Smooth muscle cell (in vitro differentiated cells): ENCODE data around the gene NTM. TPM values are rescaled to one million over a fixed set of nuclear protein-coding genes. Genes with fewer than 3 reads are reported as not detected.

ENCODE experiments used
- DNase-seq: peaks from one replicate; lab custom pipeline; 2025; ENCODE audit not compliant: unreplicated experiment; lab: John Stamatoyannopoulos, UW
- H2AFZ ChIP-seq: fragments of 200-600 bp; sonication (generic); 2 replicates; pipeline ENCODE4 v1.6.0; 2016; ENCODE audit warnings: antibody characterized with exemption, low read depth, mild to moderate bottlenecking
- H3F3A ChIP-seq: fragments of 200-600 bp; sonication (generic); 2 replicates; pipeline ENCODE4 v1.6.0; 2017; ENCODE audit warnings: antibody characterized with exemption, low read depth
- H3K27ac ChIP-seq: fragments of 200-600 bp; sonication (generic); 2 replicates; pipeline ENCODE4 v1.5.1; 2016; ENCODE audit warnings: low read depth, mild to moderate bottlenecking
- H3K27me3 ChIP-seq: fragments of 200-600 bp; sonication (generic); 2 replicates; pipeline ENCODE4 v1.6.1; 2016; ENCODE audit warnings: low read depth, mild to moderate bottlenecking
- H3K36me3 ChIP-seq: fragments of 200-600 bp; sonication (generic); 2 replicates; pipeline ENCODE4 v1.5.1; 2016; ENCODE audit warnings: low read depth
- H3K4me1 ChIP-seq: fragments of 200-600 bp; sonication (generic); 2 replicates; pipeline ENCODE4 v1.5.1; 2016; ENCODE audit warnings: low read depth
- H3K4me2 ChIP-seq: fragments of 200-600 bp; sonication (generic); 2 replicates; pipeline ENCODE4 v1.6.0; 2016; ENCODE audit warnings: mild to moderate bottlenecking
- H3K4me3 ChIP-seq: fragments of 200-600 bp; sonication (generic); 2 replicates; pipeline ENCODE4 v1.5.1; 2016; ENCODE audit warnings: mild to moderate bottlenecking
- H3K79me2 ChIP-seq: fragments of 200-600 bp; sonication (generic); 2 replicates; pipeline ENCODE4 v1.6.0; 2016; ENCODE audit warnings: low read depth, mild to moderate bottlenecking
- H3K9ac ChIP-seq: fragments of 200-600 bp; sonication (generic); 2 replicates; pipeline ENCODE4 v1.6.0; 2016; ENCODE audit warnings: low read depth
- H3K9me3 ChIP-seq: fragments of 200-600 bp; sonication (generic); replicated peaks from 2 replicates; pipeline ENCODE4 v1.5.1; 2016; ENCODE audit warnings: low read depth
- H4K20me1 ChIP-seq: fragments of 200-600 bp; sonication (generic); 2 replicates; pipeline ENCODE4 v1.6.0; 2016; ENCODE audit warnings: low read depth
- WGBS: methylation state at CpG from one replicate; pipeline ENCODE4 v1.1.7; 2016; ENCODE audit warnings: low lambda C conversion rate; 5-methylcytosine and 5-hydroxymethylcytosine counted together
- polyA plus RNA-seq: library from polyadenylated mRNA; unstranded; fragments of >200 nt; fragmentation: Nextera tagmentation; extraction: Ambion mirVana; gene quantifications from 2 replicates; pipeline ENCODE4 v1.2.1, GENCODE V29; 2016
- total RNA-seq: library from RNA; depleted of rRNA; stranded (reverse); fragments of >200 nt; gene quantifications from 2 replicates; pipeline ENCODE4 v1.2.3, GENCODE V29; 2014
- TF ChIP-seq, protein P1 (sequence below): fragments of 200-600 bp; sonication (generic); IDR thresholded peaks from 2 replicates; pipeline ENCODE4 v1.5.1; 2017; ENCODE audit warnings: borderline replicate concordance, mild to moderate bottlenecking, antibody characterized with exemption; ENCODE audit not compliant: insufficient read depth, poor library complexity, severe bottlenecking

Gene NTM
- total and polyA plus RNA-seq, 2 experiments from 2014 or later, result 68.9 to 123 TPM

DNA sequence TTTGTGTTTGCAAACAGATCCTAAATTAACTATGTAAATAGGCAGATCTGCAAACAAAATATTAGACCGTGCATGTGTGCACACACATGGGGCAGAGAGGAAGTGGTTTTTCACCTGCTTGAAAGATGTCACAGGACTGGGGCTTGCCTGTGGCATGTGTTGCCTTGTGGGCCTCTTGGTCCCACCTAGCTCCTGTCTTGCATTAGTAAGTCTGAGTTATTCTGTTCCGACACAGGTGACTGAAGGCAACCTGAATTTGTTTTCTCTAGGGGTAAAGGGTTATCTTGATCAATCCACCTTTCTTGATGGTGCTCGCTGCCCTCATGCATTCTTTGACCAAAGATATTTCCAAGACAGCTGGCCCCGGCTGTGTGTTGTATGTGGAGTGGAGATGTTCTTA is 667.5 kb downstream of the NTM start:
- TF ChIP-seq, protein P1, sequence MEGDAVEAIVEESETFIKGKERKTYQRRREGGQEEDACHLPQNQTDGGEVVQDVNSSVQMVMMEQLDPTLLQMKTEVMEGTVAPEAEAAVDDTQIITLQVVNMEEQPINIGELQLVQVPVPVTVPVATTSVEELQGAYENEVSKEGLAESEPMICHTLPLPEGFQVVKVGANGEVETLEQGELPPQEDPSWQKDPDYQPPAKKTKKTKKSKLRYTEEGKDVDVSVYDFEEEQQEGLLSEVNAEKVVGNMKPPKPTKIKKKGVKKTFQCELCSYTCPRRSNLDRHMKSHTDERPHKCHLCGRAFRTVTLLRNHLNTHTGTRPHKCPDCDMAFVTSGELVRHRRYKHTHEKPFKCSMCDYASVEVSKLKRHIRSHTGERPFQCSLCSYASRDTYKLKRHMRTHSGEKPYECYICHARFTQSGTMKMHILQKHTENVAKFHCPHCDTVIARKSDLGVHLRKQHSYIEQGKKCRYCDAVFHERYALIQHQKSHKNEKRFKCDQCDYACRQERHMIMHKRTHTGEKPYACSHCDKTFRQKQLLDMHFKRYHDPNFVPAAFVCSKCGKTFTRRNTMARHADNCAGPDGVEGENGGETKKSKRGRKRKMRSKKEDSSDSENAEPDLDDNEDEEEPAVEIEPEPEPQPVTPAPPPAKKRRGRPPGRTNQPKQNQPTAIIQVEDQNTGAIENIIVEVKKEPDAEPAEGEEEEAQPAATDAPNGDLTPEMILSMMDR, result no peak
- Histone ChIP-seq H3K27ac (no peak overlapping the region), H4K20me1 (no peaks in the 10 kb centered on the region), H3K9ac (no peak overlapping the region), H3K79me2 (no peaks in the 10 kb centered on the region), H3K9me3 (no peaks in the 10 kb centered on the region), H3K4me1 (peaks cover 11% of the 10 kb centered on the region), H3K36me3 (no peaks in the 10 kb centered on the region), H3K4me3 (no peak overlapping the region), H3K27me3 (peaks cover 3% of the 10 kb centered on the region), H2AFZ (no peak overlapping the region), H3K4me2 (no peak overlapping the region), H3F3A (peaks cover 7% of the 10 kb centered on the region)
- WGBS, result 89% methylated on average over 4 of the region's 4 CpGs
- DNase-seq, result no peak

DNA sequence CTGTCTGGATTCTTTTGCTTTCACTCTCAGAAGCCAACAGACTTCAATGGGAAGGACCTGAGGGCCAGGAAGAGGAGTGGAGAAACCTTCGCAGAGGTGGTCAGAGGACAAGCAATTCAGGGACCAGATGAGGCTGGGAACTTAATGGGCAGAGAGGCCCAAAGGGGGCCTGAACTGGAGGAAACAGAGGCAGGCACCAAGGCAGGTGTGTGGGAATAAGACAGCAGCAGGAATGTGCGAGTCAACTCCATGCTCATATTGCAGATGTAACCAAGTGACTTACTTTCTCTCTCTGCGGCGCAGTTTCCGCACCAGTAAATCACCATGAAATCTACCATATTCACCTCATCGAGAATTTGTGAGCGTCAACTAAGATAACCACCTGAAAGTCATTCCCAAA is 669.1 kb downstream of the NTM start:
- H2AFZ ChIP-seq, result no peak overlapping the region
- no peak overlapping the region for H3K9ac ChIP-seq
- H3K79me2 ChIP-seq, result no peaks in the 10 kb centered on the region
- H3K4me2 ChIP-seq, result no peak overlapping the region
- TF ChIP-seq, protein P1, result no peak
- DNase-seq, result no peak
- H3K4me1 ChIP-seq, result peaks cover 11% of the 10 kb centered on the region
- H3K36me3 ChIP-seq, result no peaks in the 10 kb centered on the region
- 97% methylated on average over 7 of the region's 7 CpGs for WGBS
- H3F3A ChIP-seq, result peaks cover 7% of the 10 kb centered on the region
- H3K27ac ChIP-seq, result no peak overlapping the region
- no peak overlapping the region for H3K4me3 ChIP-seq
- H4K20me1 ChIP-seq, result no peaks in the 10 kb centered on the region
- H3K9me3 ChIP-seq, result no peaks in the 10 kb centered on the region
- H3K27me3 ChIP-seq, result peaks cover 3% of the 10 kb centered on the region

DNA sequence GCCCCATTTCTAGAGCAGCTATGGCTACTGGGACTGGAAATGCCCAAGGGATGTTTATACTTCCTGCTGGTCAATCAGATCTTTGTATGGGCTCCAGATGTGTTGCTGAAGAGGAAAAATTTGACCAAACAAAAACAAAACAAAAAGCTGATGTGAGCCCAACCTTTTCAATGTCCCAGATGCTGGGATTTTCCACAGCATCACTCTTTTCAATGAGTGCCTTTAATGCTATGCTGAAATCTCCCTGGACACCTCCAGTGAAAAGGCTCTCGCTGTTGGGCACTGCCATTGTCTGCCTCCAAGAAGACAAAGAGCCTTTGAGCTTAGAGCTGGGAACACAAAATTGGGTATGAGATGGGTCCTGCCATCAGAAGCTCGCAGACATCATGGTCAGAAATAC is 671.9 kb downstream of the NTM start:
- H3K4me1 ChIP-seq, result peaks cover 17% of the 10 kb centered on the region
- no peak overlapping the region for H3K9ac ChIP-seq
- TF ChIP-seq, protein P1, result no peak
- no peak overlapping the region for H3K27ac ChIP-seq
- 96% methylated on average over 2 of the region's 2 CpGs for WGBS
- no peak for DNase-seq
- H4K20me1 ChIP-seq, result no peaks in the 10 kb centered on the region
- H3K4me3 ChIP-seq, result no peak overlapping the region
- no peaks in the 10 kb centered on the region for H3K9me3 ChIP-seq
- H3K4me2 ChIP-seq, result no peak overlapping the region
- H3K79me2 ChIP-seq, result no peaks in the 10 kb centered on the region
- no peaks in the 10 kb centered on the region for H3F3A ChIP-seq
- H2AFZ ChIP-seq, result no peak overlapping the region
- no peaks in the 10 kb centered on the region for H3K36me3 ChIP-seq
- H3K27me3 ChIP-seq, result no peaks in the 10 kb centered on the region

DNA sequence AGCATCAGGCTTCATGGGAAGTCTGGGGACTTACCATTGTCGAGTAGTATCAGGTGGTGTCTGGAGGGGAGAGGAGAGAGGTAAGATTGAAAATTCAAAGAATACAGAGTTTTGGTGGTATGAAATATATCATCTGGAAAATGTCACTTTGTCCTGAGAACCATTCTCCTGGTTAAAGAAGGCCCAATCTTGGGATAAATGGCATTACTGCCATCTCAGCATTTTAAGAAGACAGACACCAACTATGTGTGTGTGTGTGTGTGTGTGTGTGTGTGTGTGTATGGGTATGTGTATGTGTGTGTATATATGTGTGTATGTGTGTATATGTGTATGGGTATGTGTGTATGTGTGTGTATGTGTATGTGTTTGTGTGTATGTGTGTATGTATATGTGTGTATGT is 673.3 kb downstream of the NTM start:
- DNase-seq, result no peak
- H3K4me3 ChIP-seq, result no peak overlapping the region
- no peaks in the 10 kb centered on the region for H3K79me2 ChIP-seq
- no peak overlapping the region for H3K4me2 ChIP-seq
- H3K27ac ChIP-seq, result no peak overlapping the region
- TF ChIP-seq, protein P1, result no peak
- no peaks in the 10 kb centered on the region for H3K27me3 ChIP-seq
- H3F3A ChIP-seq, result no peaks in the 10 kb centered on the region
- no peak overlapping the region for H3K9ac ChIP-seq
- no peaks in the 10 kb centered on the region for H3K9me3 ChIP-seq
- no peaks in the 10 kb centered on the region for H3K36me3 ChIP-seq
- H2AFZ ChIP-seq, result no peak overlapping the region
- H3K4me1 ChIP-seq, result peaks cover 18% of the 10 kb centered on the region
- 95% methylated on average over 1 of the region's 1 CpG for WGBS
- H4K20me1 ChIP-seq, result no peaks in the 10 kb centered on the region
